Neural progenitor cell (in vitro differentiated cells): ENCODE results near the gene PNLDC1.

Experiments
- EZH2 ChIP-seq: fragments of 200-600 bp; sonication (generic); IDR thresholded peaks from 2 replicates; pipeline ENCODE4 v1.6.1; 2017; ENCODE audit warnings: antibody characterized with exemption, mild to moderate bottlenecking, moderate library complexity
- EZH2phosphoT487 ChIP-seq: fragments of 200-600 bp; sonication (generic); IDR thresholded peaks from 2 replicates; pipeline ENCODE4 v1.6.1; 2017; ENCODE audit warnings: antibody characterized with exemption
- TF ChIP-seq, protein P1 (sequence below): fragments of 200-600 bp; sonication (generic); IDR thresholded peaks from 2 replicates; pipeline ENCODE4 v1.5.1; 2017; ENCODE audit warnings: antibody characterized with exemption, mild to moderate bottlenecking

- TF ChIP-seq, protein P1, sequence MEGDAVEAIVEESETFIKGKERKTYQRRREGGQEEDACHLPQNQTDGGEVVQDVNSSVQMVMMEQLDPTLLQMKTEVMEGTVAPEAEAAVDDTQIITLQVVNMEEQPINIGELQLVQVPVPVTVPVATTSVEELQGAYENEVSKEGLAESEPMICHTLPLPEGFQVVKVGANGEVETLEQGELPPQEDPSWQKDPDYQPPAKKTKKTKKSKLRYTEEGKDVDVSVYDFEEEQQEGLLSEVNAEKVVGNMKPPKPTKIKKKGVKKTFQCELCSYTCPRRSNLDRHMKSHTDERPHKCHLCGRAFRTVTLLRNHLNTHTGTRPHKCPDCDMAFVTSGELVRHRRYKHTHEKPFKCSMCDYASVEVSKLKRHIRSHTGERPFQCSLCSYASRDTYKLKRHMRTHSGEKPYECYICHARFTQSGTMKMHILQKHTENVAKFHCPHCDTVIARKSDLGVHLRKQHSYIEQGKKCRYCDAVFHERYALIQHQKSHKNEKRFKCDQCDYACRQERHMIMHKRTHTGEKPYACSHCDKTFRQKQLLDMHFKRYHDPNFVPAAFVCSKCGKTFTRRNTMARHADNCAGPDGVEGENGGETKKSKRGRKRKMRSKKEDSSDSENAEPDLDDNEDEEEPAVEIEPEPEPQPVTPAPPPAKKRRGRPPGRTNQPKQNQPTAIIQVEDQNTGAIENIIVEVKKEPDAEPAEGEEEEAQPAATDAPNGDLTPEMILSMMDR: no peak
- TF ChIP-seq EZH2: no peak
- no peak for TF ChIP-seq EZH2phosphoT487
These were observed 5.5 kb downstream of the PNLDC1 start for GRCh38 chr6:159805440-159806020.
